Activated T-cell treated with anti-CD3 and anti-CD28 coated beads, Interleukin-2, amount 50 U/mL, for 1 hour (primary cell): ENCODE measurements around the gene TMEM179.

Experiments
- DNase-seq: peaks from one replicate; pipeline ENCODE4 v3.0.0-alpha.2; 2020

The TMEM179 gene

GRCh38 chr14:104567141-104567956 is 37.2 kb downstream of the TMEM179 start:
- DNase-seq: no peak

GRCh38 chr14:104564744-104565679 is 39.6 kb downstream of the TMEM179 start:
- DNase-seq: no peak

GRCh38 chr14:104563742-104564615 is 40.6 kb downstream of the TMEM179 start:
- DNase-seq: peak; percentile 78

- no peak for DNase-seq
Observed at GRCh38 chr14:104563191-104563741, 41.3 kb downstream of the TMEM179 start.

GRCh38 chr14:104562606-104563005 is 42.0 kb downstream of the TMEM179 start:
- no peak for DNase-seq

- DNase-seq: no peak
Observed at GRCh38 chr14:104561632-104562495, 42.7 kb downstream of the TMEM179 start.

GRCh38 chr14:104561124-104561557 is 43.4 kb downstream of the TMEM179 start:
- DNase-seq: no peak

- DNase-seq: no peak
Observed at GRCh38 chr14:104560586-104560945, 44.0 kb downstream of the TMEM179 start.

GRCh38 chr14:104559804-104560585 is 44.6 kb downstream of the TMEM179 start:
- no peak for DNase-seq

GRCh38 chr14:104559028-104559803 is 45.4 kb downstream of the TMEM179 start:
- DNase-seq: no peak

GRCh38 chr14:104558231-104559027 is 46.1 kb downstream of the TMEM179 start:
- DNase-seq: no peak

- no peak for DNase-seq
Observed at GRCh38 chr14:104557766-104558165, 46.8 kb downstream of the TMEM179 start.

- no peak for DNase-seq
Observed at GRCh38 chr14:104557086-104557485, 47.5 kb downstream of the TMEM179 start.

- no peak for DNase-seq
Observed at GRCh38 chr14:104556256-104557021, 48.1 kb downstream of the TMEM179 start.

GRCh38 chr14:104555430-104556255 is 48.9 kb downstream of the TMEM179 start:
- DNase-seq: no peak

- no peak for DNase-seq
Observed at GRCh38 chr14:104554608-104555429, 49.8 kb downstream of the TMEM179 start.
